GM10266 (cell line): ENCODE results near the gene VPS11.
"Not testable (repeated sequence)": the region's sequence is repeated elsewhere in the genome, so short reads cannot be mapped to it uniquely, and the experiment has no call there.

ENCODE experiments used
- DNase-seq: peaks from one replicate; pipeline ENCODE4 v3.0.0; 2012; ENCODE audit errors: extremely low spot score
- TF ChIP-seq, protein P1 (sequence below): IDR thresholded peaks from 2 replicates; pipeline ENCODE4 v1.5.1; 2012; ENCODE audit warnings: mild to moderate bottlenecking, low read depth; ENCODE audit not compliant: control insufficient read depth, insufficient read depth; ENCODE audit errors: missing control alignments

The VPS11 gene

GRCh38 chr11:119100994-119101758 is 33.6 kb downstream of the VPS11 start:
- TF ChIP-seq, protein P1, sequence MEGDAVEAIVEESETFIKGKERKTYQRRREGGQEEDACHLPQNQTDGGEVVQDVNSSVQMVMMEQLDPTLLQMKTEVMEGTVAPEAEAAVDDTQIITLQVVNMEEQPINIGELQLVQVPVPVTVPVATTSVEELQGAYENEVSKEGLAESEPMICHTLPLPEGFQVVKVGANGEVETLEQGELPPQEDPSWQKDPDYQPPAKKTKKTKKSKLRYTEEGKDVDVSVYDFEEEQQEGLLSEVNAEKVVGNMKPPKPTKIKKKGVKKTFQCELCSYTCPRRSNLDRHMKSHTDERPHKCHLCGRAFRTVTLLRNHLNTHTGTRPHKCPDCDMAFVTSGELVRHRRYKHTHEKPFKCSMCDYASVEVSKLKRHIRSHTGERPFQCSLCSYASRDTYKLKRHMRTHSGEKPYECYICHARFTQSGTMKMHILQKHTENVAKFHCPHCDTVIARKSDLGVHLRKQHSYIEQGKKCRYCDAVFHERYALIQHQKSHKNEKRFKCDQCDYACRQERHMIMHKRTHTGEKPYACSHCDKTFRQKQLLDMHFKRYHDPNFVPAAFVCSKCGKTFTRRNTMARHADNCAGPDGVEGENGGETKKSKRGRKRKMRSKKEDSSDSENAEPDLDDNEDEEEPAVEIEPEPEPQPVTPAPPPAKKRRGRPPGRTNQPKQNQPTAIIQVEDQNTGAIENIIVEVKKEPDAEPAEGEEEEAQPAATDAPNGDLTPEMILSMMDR: no peak
- DNase-seq: no peak

DNA sequence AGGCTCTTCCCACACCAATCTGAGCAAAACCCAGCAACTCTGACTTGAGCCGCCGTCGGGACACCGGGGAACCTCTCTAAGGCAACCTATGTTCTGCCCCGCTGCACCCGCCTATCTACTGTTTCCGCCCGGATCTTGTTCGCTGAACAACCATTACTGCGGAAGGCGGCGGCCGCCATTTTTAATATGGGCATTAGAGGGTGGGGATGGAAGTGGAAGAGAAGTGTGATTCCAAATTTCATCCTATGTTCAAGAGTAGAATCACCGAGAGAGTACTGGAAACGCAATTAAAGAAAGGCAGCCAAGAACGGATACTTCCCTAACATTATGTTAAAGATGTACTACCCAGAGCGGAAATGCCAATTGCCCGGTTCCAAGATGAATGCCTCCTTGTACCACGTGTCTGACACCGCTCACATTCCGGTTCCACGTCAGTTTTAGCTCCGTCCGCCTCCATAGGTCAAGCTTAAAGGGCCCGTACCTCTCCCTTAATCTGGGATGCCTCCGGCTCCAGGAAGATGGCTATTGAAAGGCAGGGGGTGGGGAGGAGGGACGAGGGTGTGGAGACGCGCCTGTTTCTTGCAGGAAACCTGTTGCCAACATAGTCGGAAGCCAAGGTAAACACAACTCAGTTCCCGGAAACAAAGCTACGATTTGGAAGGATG is 34.3 kb downstream of the VPS11 start, which contains the start of gene DPAGT1:
TSS of gene DPAGT1 (minus strand) at position 95 of the 665 bp plus-strand sequence. CDS start 198 bp downstream, outside the sequence.
- TF ChIP-seq, protein P1: no peak
- peak; percentile 81 for DNase-seq

GRCh38 chr11:119103161-119103664 is 35.6 kb downstream of the VPS11 start:
- DNase-seq: not testable (repeated sequence)

DNA sequence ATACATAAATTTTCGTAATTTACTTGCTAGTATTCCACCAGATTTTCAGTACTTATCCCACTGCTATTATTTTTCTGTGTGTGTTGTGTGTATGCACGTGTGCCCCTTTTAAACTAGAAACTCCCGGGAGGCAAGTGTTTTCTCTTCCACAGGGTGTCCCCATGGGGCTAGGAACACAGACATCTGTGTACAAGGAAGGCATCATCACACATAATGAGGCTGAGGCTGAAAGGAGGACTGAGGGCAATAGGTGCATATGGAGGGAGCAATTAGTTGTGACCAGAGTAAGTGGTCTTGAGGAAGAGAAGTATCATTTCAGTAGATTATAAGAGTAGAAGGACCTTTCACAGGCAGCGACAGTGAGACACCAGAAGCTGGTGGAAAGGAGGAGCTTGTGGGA is 36.2 kb downstream of the VPS11 start:
- no peak for DNase-seq

GRCh38 chr11:119106564-119107537 is 39.2 kb downstream of the VPS11 start, which contains the start of gene C2CD2L:
Gene C2CD2L, plus strand, starts transcription at chr11:119107344. Its CDS starts 398 bp downstream, at chr11:119107742.
- peak; percentile 97 for DNase-seq
- TF ChIP-seq, protein P1: no peak

More for the DNA sequence above, 36.2 kb downstream of the VPS11 start:
- TF ChIP-seq, protein P1: peak; percentile 13

GRCh38 chr11:119107538-119108145 is 40.0 kb downstream of the VPS11 start:
- TF ChIP-seq, protein P1: no peak
- no peak for DNase-seq
